Stomach smooth muscle (tissue), 2 donors: ENCODE results near the gene ZDHHC1.
"Not testable (repeated sequence)": the region's sequence is repeated elsewhere in the genome, so short reads cannot be mapped to it uniquely, and the experiment has no call there.

ENCODE experiments used
- H3K27ac ChIP-seq: one replicate; pipeline ENCODE4 v1.7.0; 2013; ENCODE audit warnings: mild to moderate bottlenecking, low read length, inconsistent platforms
- H3K27me3 ChIP-seq, 2 donors: one replicate each; pipeline ENCODE4 v1.7.0; 2013; ENCODE audit warnings: low read length in 2 of 2; ENCODE audit not compliant: insufficient read depth in 2 of 2, control insufficient read depth in 1 of 2
- H3K36me3 ChIP-seq, 2 donors: one replicate each; pipeline ENCODE4 v1.7.0; 2013; ENCODE audit warnings: low read length in 2 of 2; ENCODE audit not compliant: control insufficient read depth in 2 of 2, insufficient read depth in 2 of 2
- H3K4me1 ChIP-seq: one replicate; pipeline ENCODE4 v1.7.0; 2013; ENCODE audit warnings: low read length; ENCODE audit not compliant: control insufficient read depth, insufficient read depth
- H3K4me3 ChIP-seq, 2 donors: one replicate each; pipeline ENCODE4 v1.7.0; 2013; ENCODE audit warnings: low read length in 2 of 2
- H3K9ac ChIP-seq, 2 donors: one replicate each; pipeline ENCODE4 v1.7.0; 2013; ENCODE audit warnings: low read length in 2 of 2, mild to moderate bottlenecking in 1 of 2
- H3K9me3 ChIP-seq, 2 donors: one replicate each; pipeline ENCODE4 v1.7.0; 2013; ENCODE audit warnings: low read length in 2 of 2; ENCODE audit not compliant: control insufficient read depth in 2 of 2
- donor health status: healthy.
- donor health status: Pancreatic carcinoma.

Gene ZDHHC1

GRCh38 chr16:67352463-67352862, 63.8 kb downstream of the ZDHHC1 start:
- H3K27me3 ChIP-seq, H3K27ac ChIP-seq, H3K36me3 ChIP-seq, H3K4me1 ChIP-seq, H3K9ac ChIP-seq, H3K9me3 ChIP-seq, H3K4me3 ChIP-seq: not testable (repeated sequence)

GRCh38 chr16:67350324-67350723, 66.0 kb downstream of the ZDHHC1 start:
- no peak overlapping the region for H3K4me3 ChIP-seq
- no peak overlapping the region for H3K27ac ChIP-seq
- no peaks in the 10 kb centered on the region for H3K4me1 ChIP-seq
- H3K9ac ChIP-seq = no peak overlapping the region
- no peaks in the 10 kb centered on the region for H3K9me3 ChIP-seq
- H3K27me3 ChIP-seq = no peaks in the 10 kb centered on the region
- no peaks in the 10 kb centered on the region for H3K36me3 ChIP-seq

GRCh38 chr16:67349172-67349571, 67.1 kb downstream of the ZDHHC1 start:
- no peak overlapping the region for H3K4me3 ChIP-seq
- no peaks in the 10 kb centered on the region for H3K9me3 ChIP-seq
- H3K9ac ChIP-seq = no peak overlapping the region
- peaks cover 0 to 2% of the 10 kb centered on the region in 2 donors for H3K27me3 ChIP-seq
- no peaks in the 10 kb centered on the region for H3K36me3 ChIP-seq
- no peak overlapping the region for H3K27ac ChIP-seq
- no peaks in the 10 kb centered on the region for H3K4me1 ChIP-seq

GRCh38 chr16:67346341-67346740, 69.9 kb downstream of the ZDHHC1 start:
- Histone ChIP-seq H3K27me3 (peaks cover 0 to 2% of the 10 kb centered on the region in 2 donors), H3K27ac (no peak overlapping the region), H3K4me3 (no peak overlapping the region), H3K36me3 (no peaks in the 10 kb centered on the region), H3K9me3 (no peaks in the 10 kb centered on the region), H3K4me1 (no peaks in the 10 kb centered on the region), H3K9ac (no peak overlapping the region)

- no peaks in the 10 kb centered on the region for H3K4me1 ChIP-seq
- H3K27ac ChIP-seq = no peak overlapping the region
- H3K4me3 ChIP-seq = no peak overlapping the region
- peaks cover 0 to 2% of the 10 kb centered on the region in 2 donors for H3K27me3 ChIP-seq
- no peaks in the 10 kb centered on the region for H3K9me3 ChIP-seq
- H3K9ac ChIP-seq = no peak overlapping the region
- H3K36me3 ChIP-seq = no peaks in the 10 kb centered on the region
Measured at GRCh38 chr16:67345401-67345800, 70.9 kb downstream of the ZDHHC1 start.
